Activated T-cell treated with anti-CD3 and anti-CD28 coated beads, Interleukin-2, amount 50 U/mL, for 24 hours (primary cell): ENCODE data around the gene TMEM175.

Experiments used
- DNase-seq: peaks from one replicate; pipeline ENCODE4 v3.0.0-alpha.2; 2020
- H3K27ac Mint-ChIP-seq: 2 replicates; pipeline ENCODE4 v1.8.0; 2020; ENCODE audit warnings: mild to moderate bottlenecking, mixed read lengths
- H3K27me3 Mint-ChIP-seq: 2 replicates; pipeline ENCODE4 v1.8.0; 2020; ENCODE audit warnings: mixed read lengths
- H3K36me3 Mint-ChIP-seq: 2 replicates; pipeline ENCODE4 v1.8.0; 2020; ENCODE audit warnings: low read depth, mixed read lengths
- H3K4me1 Mint-ChIP-seq: 2 replicates; pipeline ENCODE4 v1.8.0; 2020; ENCODE audit warnings: low read depth, mixed read lengths
- H3K4me3 Mint-ChIP-seq: 2 replicates; pipeline ENCODE4 v1.8.0; 2020; ENCODE audit warnings: mild to moderate bottlenecking, moderate library complexity, mixed read lengths
- H3K9me3 Mint-ChIP-seq: 2 replicates; pipeline ENCODE4 v1.8.0; 2020; ENCODE audit warnings: mixed read lengths

Gene TMEM175

GRCh38 chr4:986428-986878 lies 54.2 kb downstream of the TMEM175 start:
- no peaks in the 10 kb centered on the region for H3K27me3 Mint-ChIP-seq
- no peaks in the 10 kb centered on the region for H3K9me3 Mint-ChIP-seq
- peaks cover 6% of the 10 kb centered on the region for H3K36me3 Mint-ChIP-seq
- peaks cover 30% of the 10 kb centered on the region for H3K4me1 Mint-ChIP-seq
- H3K27ac Mint-ChIP-seq: peak overlapping the region; percentile 89
- peak overlapping the region; percentile 85 for H3K4me3 Mint-ChIP-seq
- no peak for DNase-seq

- Mint-ChIP-seq H3K27me3 (no peaks in the 10 kb centered on the region), H3K27ac (peak within 1 kb of the TSS; percentile 89), H3K36me3 (peaks cover 6% of the 10 kb centered on the region), H3K9me3 (no peaks in the 10 kb centered on the region), H3K4me1 (peaks cover 30% of the 10 kb centered on the region), H3K4me3 (peak within 1 kb of the TSS; percentile 85)
- DNase-seq: peak; percentile 90
Observed at GRCh38 chr4:986879-987623, 54.8 kb downstream of the TMEM175 start, which contains the start of gene IDUA. IDUA (plus strand) TSS chr4:987044; CDS start chr4:987085, 41 bp downstream.

- Mint-ChIP-seq H3K4me3 (peak overlapping the region; percentile 79), H3K4me1 (peaks cover 30% of the 10 kb centered on the region), H3K36me3 (peaks cover 6% of the 10 kb centered on the region), H3K9me3 (no peaks in the 10 kb centered on the region), H3K27me3 (no peaks in the 10 kb centered on the region), H3K27ac (peak overlapping the region; percentile 69)
- DNase-seq: no peak
Observed at GRCh38 chr4:987624-988513, 55.6 kb downstream of the TMEM175 start.

- H3K9me3 Mint-ChIP-seq: no peaks in the 10 kb centered on the region
- no peaks in the 10 kb centered on the region for H3K27me3 Mint-ChIP-seq
- no peak overlapping the region for H3K4me3 Mint-ChIP-seq
- no peak for DNase-seq
- peaks cover 30% of the 10 kb centered on the region for H3K4me1 Mint-ChIP-seq
- H3K36me3 Mint-ChIP-seq: peaks cover 6% of the 10 kb centered on the region
- no peak overlapping the region for H3K27ac Mint-ChIP-seq
Observed at GRCh38 chr4:988726-989721, 56.8 kb downstream of the TMEM175 start.

GRCh38 chr4:989722-990471 lies 57.6 kb downstream of the TMEM175 start:
- Mint-ChIP-seq H3K36me3 (peaks cover 6% of the 10 kb centered on the region), H3K9me3 (no peaks in the 10 kb centered on the region), H3K27ac (no peak overlapping the region), H3K27me3 (no peaks in the 10 kb centered on the region), H3K4me3 (no peak overlapping the region), H3K4me1 (peaks cover 24% of the 10 kb centered on the region)
- no peak for DNase-seq

GRCh38 chr4:990746-991367 lies 58.6 kb downstream of the TMEM175 start:
- DNase-seq: no peak
- no peaks in the 10 kb centered on the region for H3K9me3 Mint-ChIP-seq
- peaks cover 6% of the 10 kb centered on the region for H3K36me3 Mint-ChIP-seq
- no peak overlapping the region for H3K4me3 Mint-ChIP-seq
- no peak overlapping the region for H3K27ac Mint-ChIP-seq
- peaks cover 16% of the 10 kb centered on the region for H3K4me1 Mint-ChIP-seq
- H3K27me3 Mint-ChIP-seq: no peaks in the 10 kb centered on the region

GRCh38 chr4:991451-992296 lies 59.4 kb downstream of the TMEM175 start:
- DNase-seq: no peak
- H3K27me3 Mint-ChIP-seq: peaks cover under 1% of the 10 kb centered on the region
- no peaks in the 10 kb centered on the region for H3K9me3 Mint-ChIP-seq
- H3K4me1 Mint-ChIP-seq: peaks cover 10% of the 10 kb centered on the region
- H3K4me3 Mint-ChIP-seq: no peak overlapping the region
- H3K36me3 Mint-ChIP-seq: peaks cover 6% of the 10 kb centered on the region
- no peak overlapping the region for H3K27ac Mint-ChIP-seq

- Mint-ChIP-seq H3K9me3 (no peaks in the 10 kb centered on the region), H3K27me3 (peaks cover 4% of the 10 kb centered on the region), H3K36me3 (peaks cover 6% of the 10 kb centered on the region), H3K4me3 (no peak overlapping the region), H3K27ac (no peak overlapping the region), H3K4me1 (peaks cover 11% of the 10 kb centered on the region)
- DNase-seq: no peak
Observed at GRCh38 chr4:992297-993110, 60.2 kb downstream of the TMEM175 start.

- Mint-ChIP-seq H3K9me3 (no peaks in the 10 kb centered on the region), H3K27ac (no peak within 1 kb of the TSS), H3K36me3 (peaks cover 6% of the 10 kb centered on the region), H3K4me3 (no peak within 1 kb of the TSS), H3K27me3 (peaks cover 11% of the 10 kb centered on the region), H3K4me1 (peaks cover 9% of the 10 kb centered on the region)
- no peak for DNase-seq
Observed at GRCh38 chr4:993111-994029, 61.1 kb downstream of the TMEM175 start, which contains the start of gene SLC26A1. SLC26A1 (minus strand) TSS chr4:993404; CDS start chr4:991703, 1,701 bp downstream.

- H3K36me3 Mint-ChIP-seq: peaks cover 2% of the 10 kb centered on the region
- no peak overlapping the region for H3K4me3 Mint-ChIP-seq
- H3K27me3 Mint-ChIP-seq: peaks cover 29% of the 10 kb centered on the region
- H3K4me1 Mint-ChIP-seq: peaks cover 10% of the 10 kb centered on the region
- DNase-seq: no peak
- no peak overlapping the region for H3K27ac Mint-ChIP-seq
- no peaks in the 10 kb centered on the region for H3K9me3 Mint-ChIP-seq
Observed at GRCh38 chr4:995311-996026, 63.2 kb downstream of the TMEM175 start.
